Gastroesophageal sphincter (tissue), 3 donors: ENCODE data around the gene TM9SF2.

ENCODE experiments used
- CTCF ChIP-seq, 4 experiments: fragments of 200-600 bp in 2 of 4; fragments of 450-650 bp in 2 of 4; sonication (generic) in 1 of 4; IDR thresholded peaks; one replicate each; pipeline ENCODE4 v1.5.1; 2017 to 2019; ENCODE audit warnings: antibody characterized with exemption in 4 of 4, mild to moderate bottlenecking in 2 of 4, moderate library complexity in 2 of 4
- POLR2A ChIP-seq, 2 donors: fragments of 450-650 bp; IDR thresholded peaks; one replicate each; pipeline ENCODE4 v1.6.1; 2017; ENCODE audit warnings: antibody characterized with exemption in 2 of 2, mild to moderate bottlenecking in 2 of 2, moderate library complexity in 1 of 2
- POLR2AphosphoS5 ChIP-seq: sonication (generic); formaldehyde crosslinking; IDR thresholded peaks from one replicate; pipeline ENCODE4 v1.6.1; 2017; ENCODE audit warnings: antibody characterized with exemption

DNA sequence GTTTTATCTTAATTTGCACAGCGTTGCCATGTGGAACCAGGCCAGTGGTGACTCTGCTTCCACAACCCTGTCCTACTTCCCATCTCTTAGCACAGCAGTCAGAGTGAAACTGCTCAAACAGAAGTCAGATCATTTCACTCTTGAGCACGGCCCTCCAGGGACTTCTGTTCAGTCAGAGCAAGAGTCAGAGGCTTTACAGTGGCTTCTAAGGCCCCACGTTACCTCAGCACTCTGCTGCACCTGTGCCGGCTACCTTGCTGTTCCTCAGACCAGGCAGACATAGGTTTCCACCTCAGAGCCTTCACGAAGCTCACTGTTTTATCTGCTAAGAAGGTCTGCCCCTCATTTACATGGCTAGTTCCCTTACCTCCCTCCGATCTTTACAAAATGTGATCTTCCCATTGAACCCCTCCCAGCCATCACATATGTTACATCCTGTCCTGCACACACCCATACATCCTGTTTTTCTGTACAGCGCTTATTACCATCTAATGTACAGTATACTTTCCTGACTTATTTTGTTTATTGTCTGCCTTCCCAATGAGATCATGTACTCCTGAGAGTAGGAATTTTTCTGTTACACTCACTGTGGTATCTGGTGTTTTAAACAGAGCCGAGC lies 41.6 kb downstream of the TM9SF2 start:
- TF ChIP-seq CTCF (IDR thresholded peaks at IDR 0.05): no peak
- TF ChIP-seq POLR2A (IDR thresholded peaks at IDR 0.05): no peak
- no peak for TF ChIP-seq POLR2AphosphoS5
